ENCODE measurements around the gene ZDHHC18.
A peak's percentile ranks its signal among the peaks of the same experiment; 100 is the strongest.

Gene ZDHHC18

GRCh38 chr1:26827106-26827604, 667 bp downstream of the ZDHHC18 start:
- Histone ChIP-seq H3K4me3 (ENCODE audit: low read depth, low read length) (peak overlapping the region; percentile 45), H2AFZ (peak overlapping the region; percentile 73), H3K4me2 (ENCODE audit: low read length) (peak overlapping the region; percentile 75), H3K36me3 (ENCODE audit: control insufficient read depth, insufficient read depth, low read length) (no peaks in the 10 kb centered on the region), H3K9me3 (ENCODE audit: control insufficient read depth, low read length) (no peaks in the 10 kb centered on the region), H3K9ac (no peak overlapping the region), H3K79me2 (no peaks in the 10 kb centered on the region), H3K27me3 (ENCODE audit: control insufficient read depth, insufficient read depth, low read length) (no peaks in the 10 kb centered on the region), H3K27ac (no peak overlapping the region), H3K4me1 (peaks cover 3% of the 10 kb centered on the region)
- no peak for TF ChIP-seq CTCF (IDR thresholded peaks at IDR 0.05)

DNA sequence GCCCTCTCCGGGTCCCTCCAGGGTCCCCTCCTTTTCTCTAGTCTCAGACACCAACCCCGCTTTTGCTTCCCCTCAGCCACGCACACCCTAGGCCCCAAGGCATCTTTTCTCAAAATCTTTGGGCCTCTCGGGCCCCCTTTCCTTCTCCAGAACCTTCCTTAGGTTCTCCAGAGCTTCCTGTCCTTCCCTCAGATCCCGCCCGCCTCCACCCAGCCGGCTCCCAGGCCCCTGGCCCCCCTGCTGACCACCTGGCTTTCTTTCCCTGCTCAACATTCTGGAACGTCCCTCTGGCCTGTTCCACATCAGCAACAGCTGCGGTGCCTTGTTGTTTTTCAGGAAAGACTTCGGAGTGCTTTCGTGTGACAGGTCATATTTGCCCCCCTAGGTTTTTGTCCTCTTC, 1.2 kb downstream of the ZDHHC18 start:
- Histone ChIP-seq H3K27me3 (ENCODE audit: control insufficient read depth, insufficient read depth, low read length) (no peaks in the 10 kb centered on the region), H3K79me2 (no peaks in the 10 kb centered on the region), H3K9me3 (ENCODE audit: control insufficient read depth, low read length) (no peaks in the 10 kb centered on the region), H3K4me1 (peaks cover 3% of the 10 kb centered on the region), H3K4me2 (ENCODE audit: low read length) (peak overlapping the region; percentile 75), H2AFZ (peak overlapping the region; percentile 73), H3K4me3 (ENCODE audit: low read depth, low read length) (peak overlapping the region; percentile 45), H3K27ac (no peak overlapping the region), H3K9ac (no peak overlapping the region), H3K36me3 (ENCODE audit: control insufficient read depth, insufficient read depth, low read length) (no peaks in the 10 kb centered on the region)
- TF ChIP-seq CTCF (IDR thresholded peaks at IDR 0.05) = no peak

GRCh38 chr1:26828411-26828991, 2.0 kb downstream of the ZDHHC18 start:
- Histone ChIP-seq H3K4me3 (ENCODE audit: low read depth, low read length) (peak overlapping the region; percentile 4), H3K79me2 (no peaks in the 10 kb centered on the region), H3K27me3 (ENCODE audit: control insufficient read depth, insufficient read depth, low read length) (no peaks in the 10 kb centered on the region), H3K4me1 (peaks cover 3% of the 10 kb centered on the region), H3K4me2 (ENCODE audit: low read length) (no peak overlapping the region), H3K9ac (no peak overlapping the region), H3K9me3 (ENCODE audit: control insufficient read depth, low read length) (no peaks in the 10 kb centered on the region), H2AFZ (no peak overlapping the region), H3K36me3 (ENCODE audit: control insufficient read depth, insufficient read depth, low read length) (no peaks in the 10 kb centered on the region), H3K27ac (no peak overlapping the region)
- no peak for TF ChIP-seq CTCF (IDR thresholded peaks at IDR 0.05)

DNA sequence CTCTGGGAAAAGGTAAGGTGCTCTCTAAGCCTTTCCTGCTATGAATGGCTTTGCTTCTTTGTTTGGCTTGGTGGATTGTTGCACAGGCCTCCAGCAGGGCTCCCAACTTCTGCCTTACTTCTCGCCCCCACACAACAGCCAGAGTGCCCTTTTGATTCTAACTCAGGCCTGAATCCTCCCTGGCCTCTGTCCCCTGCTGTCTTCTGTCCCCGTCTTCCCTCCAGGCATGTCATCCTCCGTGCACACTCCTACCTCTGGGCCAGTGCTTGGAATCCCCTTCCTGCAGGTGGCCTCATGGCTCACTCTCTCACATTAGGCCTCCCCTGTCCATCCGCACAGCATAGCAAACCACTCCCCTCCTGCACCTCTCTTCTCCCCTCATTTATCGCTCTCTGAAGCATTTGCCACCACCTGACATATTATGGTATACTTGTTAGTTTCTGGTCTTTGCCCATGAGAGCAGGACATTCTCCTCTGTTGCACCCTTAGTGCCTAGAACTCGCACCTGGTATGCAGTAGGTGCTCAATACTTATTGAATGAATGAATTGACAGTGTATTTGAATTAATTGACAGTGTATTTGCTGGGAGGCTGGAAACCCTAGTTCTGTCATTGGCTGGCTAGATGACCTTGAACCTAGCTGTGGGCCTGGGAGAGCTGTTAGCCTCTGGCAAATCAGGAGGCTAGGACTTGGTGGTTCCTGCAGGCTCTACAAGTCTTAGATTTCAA, 2.9 kb downstream of the ZDHHC18 start:
- Histone ChIP-seq H2AFZ (no peak overlapping the region), H3K9me3 (ENCODE audit: control insufficient read depth, low read length) (no peaks in the 10 kb centered on the region), H3K9ac (no peak overlapping the region), H3K4me3 (ENCODE audit: low read depth, low read length) (no peak overlapping the region), H3K4me2 (ENCODE audit: low read length) (no peak overlapping the region), H3K27me3 (ENCODE audit: control insufficient read depth, insufficient read depth, low read length) (no peaks in the 10 kb centered on the region), H3K36me3 (ENCODE audit: control insufficient read depth, insufficient read depth, low read length) (no peaks in the 10 kb centered on the region), H3K4me1 (peaks cover 3% of the 10 kb centered on the region), H3K27ac (no peak overlapping the region), H3K79me2 (no peaks in the 10 kb centered on the region)
- no peak for TF ChIP-seq CTCF (IDR thresholded peaks at IDR 0.05)
